ENCODE measurements around the gene SCAPER. TPM values are rescaled to one million over a fixed set of nuclear protein-coding genes. Genes with fewer than 3 reads are reported as not detected.

The SCAPER gene
- total RNA-seq, 1 donor = 9.1 TPM

- TF ChIP-seq, protein P1, sequence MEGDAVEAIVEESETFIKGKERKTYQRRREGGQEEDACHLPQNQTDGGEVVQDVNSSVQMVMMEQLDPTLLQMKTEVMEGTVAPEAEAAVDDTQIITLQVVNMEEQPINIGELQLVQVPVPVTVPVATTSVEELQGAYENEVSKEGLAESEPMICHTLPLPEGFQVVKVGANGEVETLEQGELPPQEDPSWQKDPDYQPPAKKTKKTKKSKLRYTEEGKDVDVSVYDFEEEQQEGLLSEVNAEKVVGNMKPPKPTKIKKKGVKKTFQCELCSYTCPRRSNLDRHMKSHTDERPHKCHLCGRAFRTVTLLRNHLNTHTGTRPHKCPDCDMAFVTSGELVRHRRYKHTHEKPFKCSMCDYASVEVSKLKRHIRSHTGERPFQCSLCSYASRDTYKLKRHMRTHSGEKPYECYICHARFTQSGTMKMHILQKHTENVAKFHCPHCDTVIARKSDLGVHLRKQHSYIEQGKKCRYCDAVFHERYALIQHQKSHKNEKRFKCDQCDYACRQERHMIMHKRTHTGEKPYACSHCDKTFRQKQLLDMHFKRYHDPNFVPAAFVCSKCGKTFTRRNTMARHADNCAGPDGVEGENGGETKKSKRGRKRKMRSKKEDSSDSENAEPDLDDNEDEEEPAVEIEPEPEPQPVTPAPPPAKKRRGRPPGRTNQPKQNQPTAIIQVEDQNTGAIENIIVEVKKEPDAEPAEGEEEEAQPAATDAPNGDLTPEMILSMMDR (IDR thresholded peaks at IDR 0.05; ENCODE audit: insufficient read depth, low read depth, low read length) = no peak
- no peak for DNase-seq (ENCODE audit: low read depth)
- H3K4me3 ChIP-seq (ENCODE audit: low read depth, low read length) = no peak overlapping the region
Measured at GRCh38 chr15:76338486-76339304, 566.4 kb downstream of the SCAPER start.

DNA sequence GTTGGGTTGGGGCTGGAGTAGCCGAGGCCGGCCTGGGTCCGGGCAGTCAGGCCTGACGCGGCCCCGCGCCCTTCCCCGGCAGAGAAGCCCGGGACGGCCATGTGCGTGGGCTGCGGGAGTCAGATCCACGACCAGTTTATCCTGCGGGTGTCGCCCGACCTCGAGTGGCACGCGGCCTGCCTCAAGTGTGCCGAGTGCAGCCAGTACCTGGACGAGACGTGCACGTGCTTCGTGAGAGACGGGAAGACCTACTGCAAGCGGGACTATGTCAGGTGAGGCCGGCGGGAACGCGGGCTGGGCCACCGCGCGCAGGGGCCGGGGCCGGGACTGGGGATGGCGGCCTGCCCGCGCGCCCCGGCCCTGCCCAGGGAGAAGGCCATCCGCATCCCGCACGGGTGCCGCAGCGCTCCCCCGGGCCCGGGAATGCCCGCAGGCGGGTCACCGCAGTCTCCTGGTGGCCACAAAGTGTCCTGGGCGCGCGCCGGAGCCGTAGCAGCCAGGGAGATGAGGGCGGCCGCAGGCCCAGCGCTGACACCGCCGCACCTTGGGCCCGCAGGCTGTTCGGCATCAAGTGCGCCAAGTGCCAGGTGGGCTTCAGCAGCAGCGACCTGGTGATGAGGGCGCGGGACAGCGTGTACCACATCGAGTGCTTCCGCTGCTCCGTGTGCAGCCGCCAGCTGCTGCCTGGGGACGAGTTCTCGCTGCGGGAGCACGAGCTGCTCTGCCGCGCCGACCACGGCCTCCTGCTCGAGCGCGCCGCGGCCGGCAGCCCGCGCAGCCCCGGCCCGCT, 567.2 kb downstream of the SCAPER start:
- TF ChIP-seq, protein P1 (IDR thresholded peaks at IDR 0.05; ENCODE audit: insufficient read depth, low read depth, low read length) = no peak
- peak overlapping the region; percentile 48 for H3K4me3 ChIP-seq (ENCODE audit: low read depth, low read length)
- DNase-seq (ENCODE audit: low read depth) = no peak

- TF ChIP-seq, protein P1 (IDR thresholded peaks at IDR 0.05; ENCODE audit: insufficient read depth, low read depth, low read length) = no peak
- peak; percentile 66 for DNase-seq (ENCODE audit: low read depth)
- H3K4me3 ChIP-seq (ENCODE audit: low read depth, low read length) = peak overlapping the region; percentile 48
Measured at GRCh38 chr15:76337059-76337695, 568.0 kb downstream of the SCAPER start.

DNA sequence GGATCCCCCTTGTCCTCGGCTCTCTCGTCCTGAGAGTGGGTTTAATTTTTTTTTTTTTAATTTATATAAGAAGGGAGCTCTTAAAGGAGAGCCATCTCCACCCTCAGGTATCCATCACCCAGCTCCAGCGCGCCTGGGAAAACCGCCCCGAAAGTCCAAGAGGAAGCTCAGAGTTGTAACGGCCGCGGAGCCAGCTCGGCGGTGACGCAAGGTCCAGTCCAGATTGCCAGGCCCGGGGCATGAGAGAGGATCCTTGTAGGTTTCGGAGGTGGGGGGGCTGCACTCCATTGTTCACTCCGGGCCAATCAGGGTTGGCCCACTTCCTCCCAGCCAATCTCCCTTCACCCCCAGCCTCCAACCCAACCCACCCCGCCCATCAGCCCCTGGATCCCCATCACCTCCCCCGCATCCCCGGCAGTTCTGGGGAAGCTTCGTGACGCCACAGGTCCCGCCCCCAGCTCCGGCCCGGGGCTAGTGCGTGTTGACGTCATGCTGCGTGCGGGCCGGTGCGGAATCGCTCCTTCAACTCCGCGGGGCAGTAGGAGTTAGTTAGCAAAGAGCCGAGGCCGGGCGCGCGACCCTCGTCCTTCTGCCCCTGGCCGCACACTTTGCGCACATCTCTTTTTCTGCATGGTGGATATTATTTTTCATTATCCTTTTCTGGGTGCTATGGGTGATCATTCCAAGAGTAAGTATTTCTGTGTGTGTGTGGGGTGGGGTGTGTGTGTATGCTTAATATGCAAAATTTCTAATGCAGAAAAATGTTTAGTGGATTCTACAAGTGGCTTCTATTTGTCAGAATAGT, 568.7 kb downstream of the SCAPER start, which contains the start of gene ISL2:
Gene ISL2, plus strand, starts transcription at position 520 of the 805 bp plus-strand sequence. Its CDS starts 111 bp downstream, at position 631.
- H3K4me3 ChIP-seq (ENCODE audit: low read depth, low read length) = peak within 1 kb of the TSS; percentile 48
- DNase-seq (ENCODE audit: low read depth) = peak; percentile 72
- TF ChIP-seq, protein P1 (IDR thresholded peaks at IDR 0.05; ENCODE audit: insufficient read depth, low read depth, low read length) = no peak

- DNase-seq (ENCODE audit: low read depth) = peak; percentile 13
- H3K4me3 ChIP-seq (ENCODE audit: low read depth, low read length) = peak overlapping the region; percentile 48
- TF ChIP-seq, protein P1 (IDR thresholded peaks at IDR 0.05; ENCODE audit: insufficient read depth, low read depth, low read length) = no peak
Measured at GRCh38 chr15:76335307-76336253, 569.6 kb downstream of the SCAPER start.
